Inflammatory macrophage (primary cell): ENCODE measurements around the gene SMAD6.

Experiments used
- DNase-seq, 2 donors: peaks; one replicate each; pipeline ENCODE4 v3.0.0-alpha.2; 2020 to 2022

SMAD6 gene

GRCh38 chr15:66777596-66778313 is 75.7 kb downstream of the SMAD6 start:
- DNase-seq = no peak

DNA sequence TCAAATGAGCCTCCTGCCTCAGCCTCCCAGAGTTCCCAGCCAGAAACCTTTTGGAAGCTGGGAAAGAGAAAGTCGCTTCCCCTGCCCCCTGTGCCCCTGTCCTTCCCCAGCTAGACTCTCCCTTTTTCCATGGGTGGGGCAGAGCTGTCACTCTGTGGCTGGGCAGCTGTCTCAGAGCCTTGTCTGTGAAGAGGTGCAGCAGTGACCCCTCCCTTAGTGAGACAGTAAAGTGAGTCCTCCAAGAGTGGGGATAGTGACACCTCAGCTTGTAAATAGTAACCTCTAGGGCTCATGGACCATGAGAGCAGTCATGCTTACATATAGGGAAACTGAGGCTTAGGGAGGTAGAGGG is 76.3 kb downstream of the SMAD6 start:
- DNase-seq = no peak

DNA sequence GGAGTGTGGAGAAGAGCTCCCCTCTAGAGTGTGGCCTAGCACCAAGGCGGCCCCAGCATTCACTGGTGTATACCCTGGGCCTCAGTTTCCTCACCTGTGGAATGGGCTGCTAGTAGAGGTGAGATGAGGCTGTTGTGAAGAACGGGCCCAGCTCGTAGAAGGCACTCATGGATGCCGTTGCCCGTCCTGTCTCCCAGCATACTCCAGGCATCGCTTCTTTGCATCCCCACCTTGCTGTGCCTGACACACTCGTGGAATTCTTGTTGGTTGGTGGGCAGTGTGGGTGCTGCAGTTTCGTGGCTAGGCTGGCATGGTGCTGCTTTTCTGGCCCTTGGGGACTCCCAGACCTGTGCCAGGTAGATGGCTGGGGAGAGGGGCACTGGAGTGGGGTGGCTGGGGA is 76.7 kb downstream of the SMAD6 start:
- no peak for DNase-seq

GRCh38 chr15:66779331-66780009 is 77.4 kb downstream of the SMAD6 start:
- no peak for DNase-seq

- peak in 1 of 2 donors; percentile 14 for DNase-seq
Measured at GRCh38 chr15:66780172-66780972, 78.3 kb downstream of the SMAD6 start.

- no peak for DNase-seq
Measured at GRCh38 chr15:66780973-66781718, 79.1 kb downstream of the SMAD6 start.

DNA sequence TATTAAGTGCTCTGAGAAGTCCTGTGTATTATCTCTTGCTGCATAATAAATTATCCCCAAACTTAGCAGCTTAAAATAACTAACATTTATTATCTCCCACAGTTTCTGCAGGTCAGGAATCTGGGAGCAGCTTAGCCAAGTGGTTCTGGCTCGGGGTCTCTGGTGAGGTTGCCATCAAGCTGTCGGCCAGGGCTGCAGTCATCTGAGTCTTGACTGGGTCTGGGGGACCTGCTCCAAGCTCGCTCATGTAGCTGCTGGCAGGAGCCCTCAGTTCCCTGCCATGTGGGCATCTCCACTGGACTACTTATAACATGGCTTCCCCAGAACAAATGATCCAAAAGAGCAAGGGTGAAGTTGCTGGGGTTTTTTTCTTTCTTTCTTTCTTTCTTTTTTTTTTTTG is 80.7 kb downstream of the SMAD6 start:
- no peak for DNase-seq

GRCh38 chr15:66783314-66783713 is 81.3 kb downstream of the SMAD6 start:
- no peak for DNase-seq

GRCh38 chr15:66783725-66784124 is 81.7 kb downstream of the SMAD6 start:
- DNase-seq = no peak

DNA sequence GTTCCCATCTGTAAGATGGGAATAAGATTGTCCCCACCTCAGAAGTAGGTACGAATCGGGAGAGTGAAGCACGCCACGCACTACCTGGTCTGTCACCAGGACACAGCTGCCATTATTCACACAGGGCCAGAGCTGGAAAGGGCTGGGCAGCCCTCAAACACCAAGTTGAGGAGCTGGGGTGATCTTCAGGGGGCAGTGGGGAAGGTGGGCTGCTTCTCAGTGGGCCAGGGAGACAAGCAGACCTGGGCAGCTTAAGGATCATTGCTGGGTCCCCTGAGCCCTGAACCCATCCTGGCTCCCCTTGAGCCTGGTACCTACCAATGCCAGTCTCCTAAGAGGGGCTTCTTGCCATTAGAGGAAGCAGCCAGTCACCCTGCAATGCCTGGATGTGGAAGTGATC is 82.1 kb downstream of the SMAD6 start:
- no peak for DNase-seq

- no peak for DNase-seq
Measured at GRCh38 chr15:66785637-66786036, 83.6 kb downstream of the SMAD6 start.

DNA sequence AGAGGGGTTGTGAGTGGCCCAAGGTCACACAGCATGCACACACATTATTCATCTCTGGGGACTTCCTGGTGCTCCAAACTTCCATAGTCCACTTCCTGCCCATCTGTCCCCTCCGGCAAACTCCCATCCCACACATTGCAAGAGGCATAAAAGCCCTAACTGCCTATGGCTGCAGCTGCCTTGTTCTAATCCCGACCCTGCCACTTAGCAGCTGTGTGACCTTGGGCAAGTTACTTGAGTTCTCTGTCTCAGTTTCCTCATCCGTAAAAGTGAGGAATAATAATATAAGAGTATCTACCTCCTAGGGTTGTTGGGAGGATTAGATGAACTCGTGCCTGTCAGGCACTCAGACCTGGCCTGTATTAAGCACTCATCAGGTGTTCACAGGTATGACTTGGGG is 84.2 kb downstream of the SMAD6 start:
- no peak for DNase-seq

- no peak for DNase-seq
Measured at GRCh38 chr15:66786708-66787488, 84.9 kb downstream of the SMAD6 start.

GRCh38 chr15:66787489-66787871 is 85.4 kb downstream of the SMAD6 start:
- no peak for DNase-seq

DNA sequence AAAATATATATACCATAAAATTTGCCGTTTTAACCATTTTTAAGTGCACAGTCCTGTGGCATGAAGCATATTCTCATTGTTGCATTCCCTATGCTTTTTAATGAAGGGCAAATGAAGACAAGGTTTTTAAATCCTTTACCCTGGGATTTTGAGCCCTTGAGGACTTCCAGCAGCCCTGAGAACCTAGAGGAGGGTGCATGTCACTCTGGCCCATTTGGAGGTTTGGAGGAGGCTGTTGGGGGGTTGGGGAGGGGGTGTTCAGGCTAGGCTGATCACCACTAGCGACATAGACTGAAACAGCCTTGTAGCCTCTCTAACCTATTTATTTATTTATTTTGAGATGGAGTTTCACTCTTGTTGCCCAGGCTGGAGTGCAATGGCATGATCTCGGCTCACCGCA is 86.0 kb downstream of the SMAD6 start:
- no peak for DNase-seq

DNA sequence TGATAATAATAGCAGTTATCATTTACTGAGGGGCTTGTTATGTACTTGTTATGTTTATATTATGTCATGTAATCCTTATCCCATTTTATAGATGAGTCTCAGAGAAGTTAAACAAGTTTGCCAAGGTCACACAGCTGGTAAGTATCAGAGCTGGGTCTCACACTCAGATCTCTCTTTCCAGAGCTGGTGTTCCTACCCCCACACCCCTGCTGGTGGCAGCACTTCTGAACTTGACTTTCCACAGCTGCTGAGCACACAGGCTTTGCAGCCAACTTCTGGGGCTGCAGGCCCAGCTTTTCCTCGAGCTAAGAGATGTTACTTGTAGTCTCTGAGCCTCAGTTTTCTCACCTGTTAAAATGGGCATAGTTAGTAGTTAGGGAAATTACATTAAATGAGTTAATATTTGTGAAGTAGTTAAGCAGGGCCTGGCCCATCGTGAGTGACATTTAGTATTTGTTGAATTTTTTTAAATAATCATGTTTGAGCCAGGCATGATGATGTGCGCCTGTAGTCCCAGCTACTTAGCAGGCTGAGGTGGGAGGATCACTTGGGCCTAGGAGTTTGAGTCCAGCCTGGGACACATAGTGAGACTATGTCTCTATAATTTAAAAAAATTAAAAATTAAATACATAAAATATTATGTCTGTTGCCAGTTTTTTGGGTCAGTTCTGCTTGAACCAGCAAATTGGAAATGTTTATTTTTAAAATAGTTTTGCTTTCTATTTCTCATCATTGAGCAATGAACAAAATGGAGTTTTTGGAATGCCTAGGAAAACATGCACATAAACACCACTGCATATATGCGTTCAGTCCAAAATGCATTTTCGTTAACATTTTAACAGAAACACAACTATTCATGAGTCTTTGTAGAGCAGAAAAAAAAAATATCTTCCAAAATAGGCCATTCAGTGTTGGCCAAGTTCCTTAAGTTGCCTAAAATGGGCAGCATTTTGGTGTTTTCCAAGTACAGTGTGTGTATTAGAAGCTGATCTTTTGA is 87.3 kb downstream of the SMAD6 start:
- DNase-seq = peak; percentile 57 to 74

- DNase-seq = no peak
Measured at GRCh38 chr15:66795851-66796250, 93.8 kb downstream of the SMAD6 start.

GRCh38 chr15:66796343-66796742 is 94.3 kb downstream of the SMAD6 start:
- DNase-seq = no peak

GRCh38 chr15:66797921-66798320 is 95.9 kb downstream of the SMAD6 start:
- no peak for DNase-seq

DNA sequence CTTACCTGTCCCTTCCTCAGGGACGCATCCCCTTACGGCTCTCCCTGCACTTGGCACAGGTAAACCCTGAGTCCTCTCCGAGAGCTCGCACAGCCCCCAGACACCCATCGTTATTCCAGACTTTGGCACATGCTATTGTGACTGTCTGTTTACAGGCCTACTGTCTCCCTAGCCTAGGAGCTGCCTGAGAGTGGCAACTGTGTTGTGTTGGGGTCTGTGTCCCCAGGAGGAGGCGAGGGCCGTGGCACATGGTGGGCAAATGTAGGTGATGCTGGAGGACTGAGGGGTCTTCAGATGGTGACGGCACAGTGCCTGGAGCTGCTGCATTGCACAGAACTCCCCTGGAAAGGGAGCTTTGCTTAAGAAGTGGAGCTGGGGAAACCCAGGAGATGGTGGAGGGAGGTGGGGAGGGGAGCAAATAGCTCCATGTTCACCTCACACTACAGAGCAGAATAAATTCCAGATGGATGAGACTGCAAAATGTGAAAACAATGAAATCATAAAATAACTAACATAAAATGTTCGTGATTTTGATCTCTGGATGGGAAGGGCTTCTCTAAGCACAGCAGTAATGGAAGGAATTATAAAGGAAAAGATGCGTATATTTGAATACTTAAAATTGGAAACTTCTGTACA is 96.5 kb downstream of the SMAD6 start:
- no peak for DNase-seq
